Brain microvascular endothelial cell (primary cell): ENCODE results near the gene KEAP1.

Source experiments
- DNase-seq: peaks from one replicate; pipeline ENCODE4 v3.0.0-alpha.2; 2020
- H3K27ac ChIP-seq: fragments of 250-450 bp; sonication (Bioruptor Pico); 2 replicates; pipeline ENCODE4 v1.5.1; 2020; ENCODE audit warnings: mild to moderate bottlenecking, moderate library complexity
- H3K27me3 ChIP-seq: fragments of 250-450 bp; sonication (Bioruptor Pico); replicated peaks from 2 replicates; pipeline ENCODE4 v1.5.1; 2020; ENCODE audit warnings: mild to moderate bottlenecking
- H3K36me3 ChIP-seq: fragments of 250-450 bp; sonication (Bioruptor Pico); replicated peaks from 2 replicates; pipeline ENCODE4 v1.5.1; 2020; ENCODE audit warnings: mild to moderate bottlenecking
- H3K4me3 ChIP-seq: 2 replicates; pipeline ENCODE4 v1.5.1; 2011; ENCODE audit warnings: low read depth, mild to moderate bottlenecking, control low read depth, low read length, moderate library complexity
- in situ Hi-C: cut with HindIII; loops from 2 replicates; pipeline ENCODE4 v1.10.0; 2017; ENCODE audit warnings: low sequenced_read_pairs, low pct_ligation_motif_present
- TF ChIP-seq, protein P1 (sequence below): IDR thresholded peaks from 2 replicates; pipeline ENCODE4 v1.5.1; 2011; ENCODE audit warnings: low read depth, mild to moderate bottlenecking, moderate library complexity, low read length, control low read depth, inconsistent platforms; ENCODE audit errors: missing control alignments

KEAP1 gene

GRCh38 chr19:10516064-10516385 lies 12.9 kb upstream of the KEAP1 start:
- Histone ChIP-seq H3K36me3 (no peaks in the 10 kb centered on the region), H3K4me3 (no peak overlapping the region), H3K27ac (no peak overlapping the region), H3K27me3 (peaks cover 4% of the 10 kb centered on the region)
- in situ Hi-C loops: no loop called here
- DNase-seq: no peak
- TF ChIP-seq, protein P1, sequence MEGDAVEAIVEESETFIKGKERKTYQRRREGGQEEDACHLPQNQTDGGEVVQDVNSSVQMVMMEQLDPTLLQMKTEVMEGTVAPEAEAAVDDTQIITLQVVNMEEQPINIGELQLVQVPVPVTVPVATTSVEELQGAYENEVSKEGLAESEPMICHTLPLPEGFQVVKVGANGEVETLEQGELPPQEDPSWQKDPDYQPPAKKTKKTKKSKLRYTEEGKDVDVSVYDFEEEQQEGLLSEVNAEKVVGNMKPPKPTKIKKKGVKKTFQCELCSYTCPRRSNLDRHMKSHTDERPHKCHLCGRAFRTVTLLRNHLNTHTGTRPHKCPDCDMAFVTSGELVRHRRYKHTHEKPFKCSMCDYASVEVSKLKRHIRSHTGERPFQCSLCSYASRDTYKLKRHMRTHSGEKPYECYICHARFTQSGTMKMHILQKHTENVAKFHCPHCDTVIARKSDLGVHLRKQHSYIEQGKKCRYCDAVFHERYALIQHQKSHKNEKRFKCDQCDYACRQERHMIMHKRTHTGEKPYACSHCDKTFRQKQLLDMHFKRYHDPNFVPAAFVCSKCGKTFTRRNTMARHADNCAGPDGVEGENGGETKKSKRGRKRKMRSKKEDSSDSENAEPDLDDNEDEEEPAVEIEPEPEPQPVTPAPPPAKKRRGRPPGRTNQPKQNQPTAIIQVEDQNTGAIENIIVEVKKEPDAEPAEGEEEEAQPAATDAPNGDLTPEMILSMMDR: no peak

GRCh38 chr19:10514211-10515145 lies 11.3 kb upstream of the KEAP1 start:
- in situ Hi-C loops: no loop called here

DNA sequence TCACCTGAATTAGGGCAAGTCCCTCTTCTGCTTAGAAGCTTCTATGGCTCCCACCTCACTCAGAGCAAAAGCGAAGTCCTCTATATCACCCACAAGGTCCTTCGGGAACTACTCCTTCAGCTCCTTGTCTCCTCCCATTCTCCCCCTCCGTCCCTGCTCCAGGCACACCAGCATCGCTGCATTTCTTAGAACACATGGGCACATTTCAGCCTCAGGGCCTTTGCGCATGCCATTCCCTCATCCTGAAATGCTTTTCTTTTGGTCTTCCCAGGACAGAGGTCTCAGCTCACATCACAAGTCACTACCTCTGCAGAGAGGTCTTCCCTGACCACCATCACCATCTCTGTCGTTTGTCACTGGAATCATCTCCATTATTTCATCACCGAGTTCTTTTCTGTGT lies 10.1 kb upstream of the KEAP1 start:
- no peak for DNase-seq
- TF ChIP-seq, protein P1: no peak
- Histone ChIP-seq H3K36me3 (no peaks in the 10 kb centered on the region), H3K4me3 (no peak overlapping the region), H3K27me3 (no peaks in the 10 kb centered on the region), H3K27ac (no peak overlapping the region)
- in situ Hi-C loops: no loop called here

More at GRCh38 chr19:10514211-10515145, 11.3 kb upstream of the KEAP1 start:
- no peak for DNase-seq
- TF ChIP-seq, protein P1: no peak
- H3K36me3 ChIP-seq: no peaks in the 10 kb centered on the region
- H3K27ac ChIP-seq: no peak overlapping the region
- H3K4me3 ChIP-seq: no peak overlapping the region
- H3K27me3 ChIP-seq: peaks cover 4% of the 10 kb centered on the region

DNA sequence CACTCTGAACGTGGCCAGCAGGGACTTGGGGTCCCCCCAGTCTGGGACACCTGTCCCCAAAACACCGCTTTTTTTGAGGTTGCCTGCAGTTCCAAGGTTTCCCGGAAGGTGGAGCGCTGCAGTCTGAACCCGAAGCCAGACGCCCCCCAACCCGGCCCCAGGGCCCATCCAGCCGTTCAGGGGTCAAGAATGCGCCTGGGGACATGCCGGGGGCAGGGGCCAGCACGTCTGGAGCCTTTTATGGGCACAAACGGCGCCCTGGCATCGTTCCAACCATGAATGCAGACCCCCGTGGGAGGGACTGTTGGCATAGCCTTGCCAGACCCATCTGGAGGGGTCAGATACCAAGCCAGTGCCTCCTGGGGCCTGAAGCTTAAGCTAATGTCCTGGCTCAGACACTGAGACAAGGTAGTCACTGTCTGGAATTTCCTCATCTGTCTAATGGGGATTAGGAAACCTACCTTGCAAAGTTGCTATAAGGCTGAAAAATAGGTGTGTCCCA lies 7.2 kb upstream of the KEAP1 start:
- TF ChIP-seq, protein P1: peak; percentile 83
- no peaks in the 10 kb centered on the region for H3K36me3 ChIP-seq
- no peak for DNase-seq
- no peak overlapping the region for H3K4me3 ChIP-seq
- H3K27me3 ChIP-seq: no peaks in the 10 kb centered on the region
- H3K27ac ChIP-seq: no peak overlapping the region
- in situ Hi-C loops: no loop called here

DNA sequence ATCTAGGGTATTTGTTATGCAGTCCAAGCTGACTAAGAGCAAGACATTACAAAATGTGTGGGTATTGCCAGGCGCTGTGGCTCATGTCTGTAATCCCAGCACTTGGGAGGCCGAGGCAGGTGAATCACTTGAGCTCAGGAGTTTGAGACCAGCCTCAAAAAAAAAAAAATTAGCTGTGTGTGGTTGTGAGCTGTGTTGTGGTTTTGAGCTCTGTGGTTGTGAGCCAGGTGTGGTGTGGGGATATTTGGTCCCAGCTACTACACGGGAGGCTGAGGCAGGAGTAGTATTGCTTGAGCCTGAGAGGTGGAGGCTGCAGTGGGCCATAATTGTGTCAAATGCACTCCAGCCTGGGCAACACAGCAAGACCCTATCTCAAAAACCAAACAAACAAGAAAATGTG lies 5.6 kb upstream of the KEAP1 start:
- in situ Hi-C loops: no loop called here
- Histone ChIP-seq H3K4me3 (no peak overlapping the region), H3K36me3 (no peaks in the 10 kb centered on the region), H3K27me3 (no peaks in the 10 kb centered on the region), H3K27ac (no peak overlapping the region)
- TF ChIP-seq, protein P1: no peak
- DNase-seq: no peak
